ENCODE data around the gene UNC119. TPM values are rescaled to one million over a fixed set of nuclear protein-coding genes. Genes with fewer than 3 reads are reported as not detected.

Gene UNC119
- total RNA-seq, 4 donors from 2014 or later, result 17.4 to 25.3 (median 21.1) TPM

DNA sequence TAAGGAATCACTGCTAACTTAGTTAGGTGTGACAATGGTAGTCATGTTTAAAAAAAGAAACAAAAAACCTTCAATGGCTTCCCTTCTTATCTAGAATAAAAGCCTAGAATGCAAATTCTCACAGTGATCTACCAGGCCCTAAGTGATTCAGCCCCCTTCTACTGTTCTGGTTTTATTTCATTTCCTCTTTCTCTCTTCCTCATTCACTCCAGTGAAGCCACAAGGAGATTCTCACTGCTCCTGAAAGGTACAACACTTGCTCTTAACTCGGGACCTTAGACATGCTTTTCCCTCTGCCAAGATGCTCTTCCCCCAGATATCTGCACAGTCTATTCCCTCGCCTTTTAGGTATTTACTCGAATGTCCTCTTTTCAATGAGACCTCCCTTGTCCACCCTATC lies 15.2 kb upstream of the UNC119 start:
- Histone ChIP-seq H3K27ac (no peak overlapping the region), H3K9me3 (no peaks in the 10 kb centered on the region), H3K27me3 (no peaks in the 10 kb centered on the region), H3K36me3 (peaks cover 1 to 52% (median 8%) of the 10 kb centered on the region in 3 donors), H3K4me1 (peaks cover 8 to 52% (median 14%) of the 10 kb centered on the region in 3 donors), H3K4me3 (no peak overlapping the region)
- no peak for DNase-seq
- 81 to 95% methylated on average over 3 of the region's 3 CpGs for WGBS, 2 donors
- intact Hi-C loops (cut with DNase I), result no loop called here
- TF ChIP-seq, protein P1, sequence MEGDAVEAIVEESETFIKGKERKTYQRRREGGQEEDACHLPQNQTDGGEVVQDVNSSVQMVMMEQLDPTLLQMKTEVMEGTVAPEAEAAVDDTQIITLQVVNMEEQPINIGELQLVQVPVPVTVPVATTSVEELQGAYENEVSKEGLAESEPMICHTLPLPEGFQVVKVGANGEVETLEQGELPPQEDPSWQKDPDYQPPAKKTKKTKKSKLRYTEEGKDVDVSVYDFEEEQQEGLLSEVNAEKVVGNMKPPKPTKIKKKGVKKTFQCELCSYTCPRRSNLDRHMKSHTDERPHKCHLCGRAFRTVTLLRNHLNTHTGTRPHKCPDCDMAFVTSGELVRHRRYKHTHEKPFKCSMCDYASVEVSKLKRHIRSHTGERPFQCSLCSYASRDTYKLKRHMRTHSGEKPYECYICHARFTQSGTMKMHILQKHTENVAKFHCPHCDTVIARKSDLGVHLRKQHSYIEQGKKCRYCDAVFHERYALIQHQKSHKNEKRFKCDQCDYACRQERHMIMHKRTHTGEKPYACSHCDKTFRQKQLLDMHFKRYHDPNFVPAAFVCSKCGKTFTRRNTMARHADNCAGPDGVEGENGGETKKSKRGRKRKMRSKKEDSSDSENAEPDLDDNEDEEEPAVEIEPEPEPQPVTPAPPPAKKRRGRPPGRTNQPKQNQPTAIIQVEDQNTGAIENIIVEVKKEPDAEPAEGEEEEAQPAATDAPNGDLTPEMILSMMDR (IDR thresholded peaks at IDR 0.05), result no peak
- no peak for TF ChIP-seq POLR2A (IDR thresholded peaks at IDR 0.05)

DNA sequence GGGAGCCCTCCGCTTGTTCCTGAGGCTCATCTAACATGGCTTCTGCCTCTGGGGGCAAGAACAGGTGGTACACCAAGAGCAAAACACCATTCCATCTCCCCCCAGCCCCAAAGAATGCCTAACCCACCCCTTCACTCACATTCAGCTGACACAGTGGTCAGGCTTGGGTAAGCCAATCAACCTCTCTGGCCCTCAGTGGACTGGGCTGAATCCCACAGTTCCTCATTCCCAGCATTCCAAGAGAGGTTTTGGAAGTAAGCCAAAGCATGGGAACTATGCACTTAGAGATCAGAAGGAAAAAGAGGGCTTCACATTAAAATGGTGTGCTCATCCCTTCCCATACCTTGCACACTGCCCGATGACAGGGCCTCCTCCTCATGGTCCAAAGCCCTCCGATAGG lies 11.1 kb upstream of the UNC119 start:
- no peak overlapping the region for H3K4me3 ChIP-seq
- intact Hi-C loops (cut with DNase I), result no loop called here
- TF ChIP-seq POLR2A (IDR thresholded peaks at IDR 0.05), result no peak
- no peaks in the 10 kb centered on the region for H3K9me3 ChIP-seq
- 91 to 98% methylated on average over 3 of the region's 3 CpGs for WGBS, 2 donors
- H3K36me3 ChIP-seq, result peaks cover 4 to 86% (median 24%) of the 10 kb centered on the region in 3 donors
- peaks cover 0 to 18% (median 0%) of the 10 kb centered on the region in 3 donors for H3K4me1 ChIP-seq
- no peak overlapping the region for H3K27ac ChIP-seq
- H3K27me3 ChIP-seq, result no peaks in the 10 kb centered on the region
- DNase-seq, result no peak

DNA sequence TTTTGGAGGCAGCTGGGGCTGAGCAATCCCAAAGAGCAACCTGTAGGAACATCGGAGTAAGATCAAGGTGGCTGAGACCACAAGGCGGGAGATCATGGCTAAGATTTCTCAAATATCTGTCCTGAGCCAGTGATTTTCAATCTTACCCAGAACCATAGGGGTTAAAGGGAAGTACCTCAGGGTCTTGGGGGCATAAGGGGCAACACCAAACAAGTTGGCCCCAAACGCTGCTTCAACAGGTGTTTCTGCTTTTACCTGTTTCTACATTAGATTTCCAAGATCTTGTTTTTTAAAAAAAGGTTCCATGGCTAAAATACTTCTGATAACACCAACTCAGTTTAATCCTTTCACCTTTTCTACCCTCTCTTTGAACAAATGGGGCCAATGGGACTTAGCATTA lies 2.6 kb upstream of the UNC119 start:
- DNase-seq, result no peak
- no peak overlapping the region for H3K4me3 ChIP-seq
- intact Hi-C loops (cut with DNase I), result no loop called here
- H3K36me3 ChIP-seq, result peaks cover 6 to 66% (median 26%) of the 10 kb centered on the region in 3 donors
- WGBS, 2 donors, result 88% methylated on average over 3 of the region's 3 CpGs
- no peak overlapping the region for H3K27ac ChIP-seq
- H3K9me3 ChIP-seq, result no peaks in the 10 kb centered on the region
- TF ChIP-seq POLR2A (IDR thresholded peaks at IDR 0.05), result no peak
- TF ChIP-seq, protein P1 (IDR thresholded peaks at IDR 0.05), result no peak
- H3K27me3 ChIP-seq, result no peaks in the 10 kb centered on the region
- peaks cover 12 to 43% (median 13%) of the 10 kb centered on the region in 3 donors for H3K4me1 ChIP-seq

DNA sequence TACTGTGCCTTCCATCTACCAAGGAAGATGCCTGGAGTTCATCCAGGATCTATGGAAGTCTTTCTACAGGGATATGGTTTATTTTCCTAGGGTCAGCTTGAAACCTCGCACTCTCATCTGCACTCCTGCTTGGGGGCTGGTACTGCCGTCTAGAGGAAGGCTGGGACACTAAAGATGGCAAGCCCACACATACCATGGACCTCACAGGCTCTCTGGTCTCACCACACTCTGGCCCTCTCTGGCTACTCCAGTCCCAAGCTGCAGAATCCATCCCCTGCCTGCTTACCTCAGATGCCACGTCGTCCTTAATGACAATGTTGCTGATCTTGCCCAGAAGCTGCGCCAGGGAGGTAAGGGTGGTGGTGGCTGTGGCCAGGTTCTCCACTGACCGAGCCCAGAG lies 2.1 kb upstream of the UNC119 start:
- Histone ChIP-seq H3K9me3 (no peaks in the 10 kb centered on the region), H3K27me3 (no peaks in the 10 kb centered on the region), H3K27ac (no peak overlapping the region), H3K4me1 (peaks cover 12 to 48% (median 13%) of the 10 kb centered on the region in 3 donors), H3K4me3 (no peak overlapping the region), H3K36me3 (peaks cover 6 to 61% (median 26%) of the 10 kb centered on the region in 3 donors)
- 85% methylated on average over 6 of the region's 6 CpGs; no CpG with 5 or more reads in 1 of the 2 donors for WGBS, 2 donors
- intact Hi-C loops (cut with DNase I), result no loop called here
- TF ChIP-seq POLR2A (IDR thresholded peaks at IDR 0.05), result no peak
- TF ChIP-seq, protein P1 (IDR thresholded peaks at IDR 0.05), result peak in 1 of 6 experiments; percentile 8
- no peak for DNase-seq

DNA sequence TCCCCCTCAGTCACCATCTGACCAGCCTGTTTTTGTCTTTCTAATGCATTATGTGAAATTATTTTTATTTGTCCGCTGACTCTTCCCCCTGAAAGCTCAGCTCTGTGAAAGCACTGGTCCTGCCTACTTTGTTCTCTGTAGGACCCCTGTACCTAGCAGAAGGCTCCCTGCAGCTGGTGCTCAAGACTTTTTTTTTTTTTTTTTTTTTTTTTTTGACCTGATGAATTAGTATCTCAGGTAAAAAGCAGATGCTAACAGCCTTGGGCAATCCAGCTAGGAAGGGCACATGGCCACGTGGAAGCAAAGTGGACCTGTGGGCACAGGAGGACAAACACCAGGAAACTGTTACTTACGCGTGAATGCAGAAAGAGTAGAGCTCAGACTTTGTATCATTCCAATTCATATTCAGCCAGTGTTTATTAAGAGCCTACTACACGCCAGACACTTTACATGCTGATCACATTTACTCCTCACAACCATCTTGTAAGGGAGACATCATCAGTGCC lies 629 bp upstream of the UNC119 start:
- no peak overlapping the region for H3K27ac ChIP-seq
- H3K9me3 ChIP-seq, result no peaks in the 10 kb centered on the region
- DNase-seq, result no peak
- no peaks in the 10 kb centered on the region for H3K27me3 ChIP-seq
- WGBS, 2 donors, result 87 to 90% methylated on average over 4 to 5 of the region's 5 CpGs
- TF ChIP-seq POLR2A (IDR thresholded peaks at IDR 0.05), result no peak
- TF ChIP-seq, protein P1 (IDR thresholded peaks at IDR 0.05), result no peak
- H3K4me3 ChIP-seq, result peak overlapping the region in 3 of 4 donors; percentile 65 to 86 (median 85)
- peaks cover 6 to 46% (median 26%) of the 10 kb centered on the region in 3 donors for H3K36me3 ChIP-seq
- H3K4me1 ChIP-seq, result peaks cover 12 to 63% (median 13%) of the 10 kb centered on the region in 3 donors
- intact Hi-C loops (cut with DNase I), result no loop called here
